Tibial nerve (tissue), 4 donors: Measurements from ENCODE around the gene DAP. TPM values are rescaled to one million over a fixed set of nuclear protein-coding genes. Genes with fewer than 3 reads are reported as not detected.

Experiments
- DNase-seq, 2 donors: peaks; one replicate each; pipeline ENCODE4 v3.0.0-alpha.2; 2019; ENCODE audit warnings: low spot score in 2 of 2
- H3K27ac ChIP-seq, 4 donors: fragments of 200-600 bp; sonication (generic) in 3 of 4; one replicate each; pipeline ENCODE4 v1.5.1; 2017 to 2019; ENCODE audit warnings: mild to moderate bottlenecking in 1 of 4
- H3K27me3 ChIP-seq, 2 donors: fragments of 200-600 bp; sonication (generic) in 1 of 2; one replicate each; pipeline versions ENCODE4 v1.5.1 to v1.6.0; 2017 to 2019
- H3K36me3 ChIP-seq, 3 donors: fragments of 200-600 bp; sonication (generic); one replicate each; pipeline ENCODE4 v1.5.1; 2018 to 2019
- H3K4me1 ChIP-seq, 4 donors: fragments of 200-600 bp; sonication (generic) in 3 of 4; one replicate each; pipeline ENCODE4 v1.5.1; 2017 to 2019
- H3K4me3 ChIP-seq, 4 donors: fragments of 200-600 bp; sonication (generic) in 3 of 4; one replicate each; pipeline ENCODE4 v1.5.1; 2017 to 2019; ENCODE audit warnings: mild to moderate bottlenecking in 1 of 4, moderate library complexity in 1 of 4
- H3K9me3 ChIP-seq, 4 donors: fragments of 200-600 bp; sonication (generic) in 3 of 4; one replicate each; pipeline ENCODE4 v1.5.1; 2017 to 2019
- EP300 ChIP-seq, 2 donors: sonication (generic); formaldehyde crosslinking; IDR thresholded peaks; one replicate each; pipeline ENCODE4 v1.6.1; 2017; ENCODE audit warnings: antibody characterized with exemption in 2 of 2, mild to moderate bottlenecking in 1 of 2
- POLR2A ChIP-seq, 2 donors: fragments of 450-650 bp; IDR thresholded peaks; one replicate each; pipeline ENCODE4 v1.6.1; 2017; ENCODE audit warnings: antibody characterized with exemption in 2 of 2, mild to moderate bottlenecking in 2 of 2, moderate library complexity in 2 of 2
- WGBS, 2 donors: methylation state at CpG; one replicate each; pipeline ENCODE4 v1.1.5; 2018; 5-methylcytosine and 5-hydroxymethylcytosine counted together
- total RNA-seq, 4 donors: library from RNA; depleted of rRNA; stranded (reverse); fragments of >200 nt; gene quantifications; one replicate each; pipeline ENCODE4 v1.1.0, GENCODE V29; 2016
- TF ChIP-seq, protein P1 (sequence below), 5 experiments: fragments of 200-600 bp in 3 of 5; fragments of 450-650 bp in 2 of 5; sonication (generic) in 3 of 5; IDR thresholded peaks; one replicate each; pipeline ENCODE4 v1.5.1; 2016 to 2019; ENCODE audit warnings: antibody characterized with exemption in 5 of 5, mild to moderate bottlenecking in 3 of 5, moderate library complexity in 2 of 5

Gene DAP, protein sequence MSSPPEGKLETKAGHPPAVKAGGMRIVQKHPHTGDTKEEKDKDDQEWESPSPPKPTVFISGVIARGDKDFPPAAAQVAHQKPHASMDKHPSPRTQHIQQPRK
- 10 to 100 TPM; 43.0 to 77.7 (median 50.0) TPM for total RNA-seq

DNA sequence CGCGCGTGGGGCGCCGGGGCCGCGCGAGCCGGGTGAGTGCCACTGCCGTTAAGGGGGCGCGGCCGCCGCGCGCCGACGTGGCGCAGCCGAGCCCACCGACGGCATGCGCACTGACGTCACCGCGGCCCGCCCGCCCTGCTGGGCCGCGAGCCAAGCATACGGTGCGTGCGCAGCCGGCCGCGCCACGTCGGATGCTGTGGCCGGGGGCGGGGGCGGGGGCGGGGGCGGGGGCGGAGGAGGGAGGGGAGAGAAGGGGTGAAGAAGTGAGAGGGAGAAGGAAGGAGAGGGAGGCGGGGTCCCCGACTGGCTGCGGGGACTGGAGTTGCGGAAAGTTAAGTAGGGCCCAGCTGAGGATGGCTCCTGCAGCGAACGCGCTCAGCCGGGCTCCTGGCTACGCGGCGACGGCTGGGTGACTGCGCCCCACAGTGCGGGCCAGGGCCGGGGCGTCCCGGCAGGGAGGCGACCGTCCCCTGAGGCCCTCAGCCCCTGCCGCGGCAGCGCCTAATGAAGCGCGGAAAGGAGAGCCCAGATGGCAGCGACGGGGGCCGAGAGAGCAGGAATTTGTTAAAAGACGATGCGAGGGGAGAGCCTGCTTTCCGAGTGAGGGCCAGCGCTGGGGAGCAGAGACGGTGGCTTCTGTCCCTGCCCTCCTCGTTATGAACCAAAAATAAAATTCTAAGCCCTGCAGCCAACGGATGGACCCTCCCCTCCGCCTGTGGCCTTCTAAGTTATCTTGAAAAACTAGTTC is at the start of gene DAP:
Gene DAP (minus strand): TSS at position 50 of the 748 bp plus-strand sequence. CDS start 166 bp downstream, outside the sequence.
- no peaks in the 10 kb centered on the region for H3K9me3 ChIP-seq
- H3K27ac ChIP-seq = peak within 1 kb of the TSS; percentile 93 to 98 (median 98)
- H3K4me3 ChIP-seq = peak within 1 kb of the TSS; percentile 61 to 90 (median 86)
- no peaks in the 10 kb centered on the region for H3K27me3 ChIP-seq
- WGBS, 2 donors = 0 to 3% methylated on average over 46 to 52 of the region's 79 CpGs
- no peaks in the 10 kb centered on the region for H3K36me3 ChIP-seq
- DNase-seq = peak; percentile 65 to 78
- TF ChIP-seq, protein P1, sequence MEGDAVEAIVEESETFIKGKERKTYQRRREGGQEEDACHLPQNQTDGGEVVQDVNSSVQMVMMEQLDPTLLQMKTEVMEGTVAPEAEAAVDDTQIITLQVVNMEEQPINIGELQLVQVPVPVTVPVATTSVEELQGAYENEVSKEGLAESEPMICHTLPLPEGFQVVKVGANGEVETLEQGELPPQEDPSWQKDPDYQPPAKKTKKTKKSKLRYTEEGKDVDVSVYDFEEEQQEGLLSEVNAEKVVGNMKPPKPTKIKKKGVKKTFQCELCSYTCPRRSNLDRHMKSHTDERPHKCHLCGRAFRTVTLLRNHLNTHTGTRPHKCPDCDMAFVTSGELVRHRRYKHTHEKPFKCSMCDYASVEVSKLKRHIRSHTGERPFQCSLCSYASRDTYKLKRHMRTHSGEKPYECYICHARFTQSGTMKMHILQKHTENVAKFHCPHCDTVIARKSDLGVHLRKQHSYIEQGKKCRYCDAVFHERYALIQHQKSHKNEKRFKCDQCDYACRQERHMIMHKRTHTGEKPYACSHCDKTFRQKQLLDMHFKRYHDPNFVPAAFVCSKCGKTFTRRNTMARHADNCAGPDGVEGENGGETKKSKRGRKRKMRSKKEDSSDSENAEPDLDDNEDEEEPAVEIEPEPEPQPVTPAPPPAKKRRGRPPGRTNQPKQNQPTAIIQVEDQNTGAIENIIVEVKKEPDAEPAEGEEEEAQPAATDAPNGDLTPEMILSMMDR (IDR thresholded peaks at IDR 0.05) = no peak
- TF ChIP-seq EP300 (IDR thresholded peaks at IDR 0.05) (peak in 1 of 2 donors; percentile 61), POLR2A (IDR thresholded peaks at IDR 0.05) (peak; percentile 73 to 87)
- peaks cover 0 to 58% (median 14%) of the 10 kb centered on the region in 4 donors for H3K4me1 ChIP-seq

DNA sequence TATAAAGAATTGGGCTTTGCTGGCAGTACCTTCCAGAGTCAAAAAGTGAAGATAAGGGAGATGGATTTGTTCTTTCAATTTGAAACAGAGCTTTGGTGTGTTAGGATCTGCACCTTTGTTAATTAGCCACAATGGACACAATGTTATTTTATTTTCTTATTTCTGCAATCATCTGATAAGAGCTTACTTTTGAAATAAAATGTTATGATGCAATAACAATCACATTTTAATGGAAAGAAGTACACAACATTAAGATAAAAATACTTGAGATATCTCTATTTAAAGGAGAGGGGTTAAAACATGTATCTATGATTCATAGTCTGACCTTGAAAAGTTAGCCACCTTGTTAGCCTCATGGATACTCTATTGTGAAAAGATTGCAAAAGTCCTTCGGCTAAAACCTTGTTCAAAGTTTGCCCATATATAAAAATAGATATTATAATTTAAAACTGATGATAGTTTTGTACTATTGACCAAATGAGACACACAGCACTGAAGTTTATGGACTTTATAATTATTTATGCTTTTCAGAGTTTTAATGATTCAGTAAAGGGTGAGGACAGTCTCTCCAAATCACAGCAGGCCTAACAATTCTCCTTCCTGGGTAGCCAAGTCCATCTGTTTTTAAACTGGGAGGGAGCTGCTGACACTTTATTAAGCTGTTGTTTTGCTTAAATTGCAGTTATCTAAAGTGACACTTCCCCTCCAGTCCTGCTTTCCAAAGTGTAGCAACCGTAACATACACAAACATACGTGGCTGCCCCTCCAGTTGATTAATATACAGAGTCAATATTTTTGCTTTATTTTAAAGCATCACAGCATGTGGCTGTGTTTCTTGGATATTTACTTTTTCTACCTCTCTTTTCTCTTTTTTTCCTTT is 47.6 kb upstream of the DAP start:
- DNase-seq = no peak
- Histone ChIP-seq H3K4me3 (no peak overlapping the region), H3K27ac (no peak overlapping the region), H3K36me3 (no peaks in the 10 kb centered on the region), H3K4me1 (no peaks in the 10 kb centered on the region), H3K27me3 (no peaks in the 10 kb centered on the region), H3K9me3 (peaks cover 0 to 17% (median 0%) of the 10 kb centered on the region in 4 donors)
- TF ChIP-seq, protein P1 (IDR thresholded peaks at IDR 0.05) = no peak
- no peak for TF ChIP-seq POLR2A (IDR thresholded peaks at IDR 0.05)
- no peak for TF ChIP-seq EP300 (IDR thresholded peaks at IDR 0.05)
- 70 to 79% methylated on average over 3 of the region's 3 CpGs for WGBS, 2 donors

DNA sequence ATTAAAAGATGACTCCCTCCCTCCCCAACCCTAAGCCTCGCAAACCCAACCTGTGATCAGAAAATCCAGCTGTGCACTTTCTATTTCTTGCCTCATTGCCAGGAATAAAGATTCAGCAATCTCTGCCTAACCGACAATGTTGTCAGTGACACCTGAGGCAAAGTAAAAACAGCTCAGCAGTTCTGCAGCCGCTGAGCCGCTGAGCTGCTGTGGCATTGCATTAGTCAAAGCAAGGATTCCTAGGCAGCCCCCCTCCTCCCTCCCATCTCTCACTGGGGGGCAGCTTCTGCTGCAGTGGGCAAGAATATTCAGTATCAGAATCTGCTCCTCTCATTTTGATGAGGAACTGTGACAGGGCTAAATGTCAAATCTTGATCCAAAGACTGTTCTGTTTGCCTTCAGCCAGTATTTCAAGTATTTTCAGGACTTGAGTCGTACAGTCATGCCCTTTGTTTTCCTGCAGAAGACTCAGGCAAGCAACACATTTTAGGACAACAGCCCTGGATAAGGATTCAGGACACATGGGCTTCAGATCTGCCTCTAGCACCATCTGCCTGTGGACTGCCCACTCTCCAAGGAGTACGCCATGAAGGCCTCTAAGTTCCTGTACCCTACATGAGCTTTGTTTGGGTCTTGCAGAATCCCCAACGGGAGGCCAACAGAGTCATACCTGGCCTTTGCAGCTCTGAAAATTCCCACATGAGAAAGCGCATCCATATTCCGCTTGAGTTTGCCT is 41.1 kb upstream of the DAP start:
- no peak overlapping the region for H3K27ac ChIP-seq
- H3K9me3 ChIP-seq = peaks cover 0 to 8% (median 0%) of the 10 kb centered on the region in 4 donors
- H3K27me3 ChIP-seq = no peaks in the 10 kb centered on the region
- WGBS, 2 donors = 52 to 54% methylated on average over 9 of the region's 9 CpGs
- no peak for DNase-seq
- H3K36me3 ChIP-seq = no peaks in the 10 kb centered on the region
- no peaks in the 10 kb centered on the region for H3K4me1 ChIP-seq
- no peak overlapping the region for H3K4me3 ChIP-seq
- TF ChIP-seq EP300 (IDR thresholded peaks at IDR 0.05) (no peak), POLR2A (IDR thresholded peaks at IDR 0.05) (no peak)
- TF ChIP-seq, protein P1 (IDR thresholded peaks at IDR 0.05) = no peak

DNA sequence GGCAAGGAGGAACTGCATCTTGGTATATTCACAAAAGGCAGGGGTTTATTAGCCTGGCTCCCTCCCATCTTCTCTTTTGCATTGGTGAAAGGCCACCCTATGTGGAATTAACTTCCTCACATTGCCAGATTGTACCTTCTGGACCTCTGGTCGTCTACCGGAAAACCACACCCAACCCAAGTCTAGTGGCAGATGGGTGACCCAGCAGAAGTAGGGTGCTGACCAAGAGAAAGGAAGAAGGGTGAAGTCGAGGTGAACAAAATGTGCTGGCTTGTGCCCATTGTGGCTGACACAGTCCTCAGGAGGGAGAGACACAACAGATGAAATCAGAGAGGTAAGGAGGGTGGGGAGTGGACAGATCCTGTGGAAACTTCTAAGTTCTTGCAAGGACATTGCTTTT is 39.8 kb upstream of the DAP start:
- no peak for DNase-seq
- TF ChIP-seq POLR2A (IDR thresholded peaks at IDR 0.05) (no peak), EP300 (IDR thresholded peaks at IDR 0.05) (no peak)
- TF ChIP-seq, protein P1 (IDR thresholded peaks at IDR 0.05) = no peak
- H3K4me3 ChIP-seq = no peak overlapping the region
- no peaks in the 10 kb centered on the region for H3K4me1 ChIP-seq
- peaks cover 0 to 8% (median 0%) of the 10 kb centered on the region in 4 donors for H3K9me3 ChIP-seq
- no peaks in the 10 kb centered on the region for H3K36me3 ChIP-seq
- H3K27ac ChIP-seq = no peak overlapping the region
- WGBS, 2 donors = 75 to 79% methylated on average over 3 of the region's 3 CpGs
- H3K27me3 ChIP-seq = no peaks in the 10 kb centered on the region
